LNCaP clone FGC (cell line): Measurements from ENCODE around the gene ZNF148.

ENCODE experiments used
- DNase-seq: peaks from one replicate; pipeline ENCODE4 v3.0.0-alpha.2; 2011; ENCODE audit warnings: low read depth
- H3K4me3 ChIP-seq: 2 replicates; pipeline ENCODE4 v1.5.1; 2011; ENCODE audit warnings: mild to moderate bottlenecking, low read depth, low read length, control low read depth
- TF ChIP-seq, protein P1 (sequence below): IDR thresholded peaks from 2 replicates; pipeline ENCODE4 v1.5.1; 2012; ENCODE audit warnings: mild to moderate bottlenecking; ENCODE audit not compliant: control insufficient read depth, insufficient read depth; ENCODE audit errors: extremely low read depth

The ZNF148 gene

DNA sequence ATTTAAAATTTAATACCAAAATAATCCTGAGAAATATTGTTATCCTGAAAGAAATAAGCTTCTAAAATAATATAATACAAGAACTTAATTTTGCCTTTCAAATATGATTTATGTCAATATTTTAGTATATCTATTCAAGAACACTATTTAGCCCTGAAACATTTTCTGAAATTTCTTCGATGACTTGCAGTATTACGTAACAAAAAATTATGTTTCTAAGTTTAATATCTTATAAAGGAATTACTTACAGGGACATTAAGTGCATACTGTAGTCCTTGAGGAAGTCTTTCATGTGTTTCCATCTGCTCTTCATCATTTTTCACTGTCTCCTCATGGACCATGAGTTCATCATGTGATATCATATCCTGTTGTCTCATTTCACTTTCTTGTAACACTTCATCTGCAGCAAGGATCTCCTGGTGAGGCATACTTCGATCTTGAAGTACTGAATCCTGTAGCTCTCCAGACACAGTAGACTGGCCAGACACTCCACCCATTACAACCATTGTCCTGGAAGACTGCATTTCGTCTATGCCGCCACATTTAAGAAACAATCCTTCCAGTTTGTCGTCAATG lies 62.0 kb downstream of the ZNF148 start:
- H3K4me3 ChIP-seq: no peak overlapping the region
- no peak for DNase-seq
- TF ChIP-seq, protein P1, sequence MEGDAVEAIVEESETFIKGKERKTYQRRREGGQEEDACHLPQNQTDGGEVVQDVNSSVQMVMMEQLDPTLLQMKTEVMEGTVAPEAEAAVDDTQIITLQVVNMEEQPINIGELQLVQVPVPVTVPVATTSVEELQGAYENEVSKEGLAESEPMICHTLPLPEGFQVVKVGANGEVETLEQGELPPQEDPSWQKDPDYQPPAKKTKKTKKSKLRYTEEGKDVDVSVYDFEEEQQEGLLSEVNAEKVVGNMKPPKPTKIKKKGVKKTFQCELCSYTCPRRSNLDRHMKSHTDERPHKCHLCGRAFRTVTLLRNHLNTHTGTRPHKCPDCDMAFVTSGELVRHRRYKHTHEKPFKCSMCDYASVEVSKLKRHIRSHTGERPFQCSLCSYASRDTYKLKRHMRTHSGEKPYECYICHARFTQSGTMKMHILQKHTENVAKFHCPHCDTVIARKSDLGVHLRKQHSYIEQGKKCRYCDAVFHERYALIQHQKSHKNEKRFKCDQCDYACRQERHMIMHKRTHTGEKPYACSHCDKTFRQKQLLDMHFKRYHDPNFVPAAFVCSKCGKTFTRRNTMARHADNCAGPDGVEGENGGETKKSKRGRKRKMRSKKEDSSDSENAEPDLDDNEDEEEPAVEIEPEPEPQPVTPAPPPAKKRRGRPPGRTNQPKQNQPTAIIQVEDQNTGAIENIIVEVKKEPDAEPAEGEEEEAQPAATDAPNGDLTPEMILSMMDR: no peak

DNA sequence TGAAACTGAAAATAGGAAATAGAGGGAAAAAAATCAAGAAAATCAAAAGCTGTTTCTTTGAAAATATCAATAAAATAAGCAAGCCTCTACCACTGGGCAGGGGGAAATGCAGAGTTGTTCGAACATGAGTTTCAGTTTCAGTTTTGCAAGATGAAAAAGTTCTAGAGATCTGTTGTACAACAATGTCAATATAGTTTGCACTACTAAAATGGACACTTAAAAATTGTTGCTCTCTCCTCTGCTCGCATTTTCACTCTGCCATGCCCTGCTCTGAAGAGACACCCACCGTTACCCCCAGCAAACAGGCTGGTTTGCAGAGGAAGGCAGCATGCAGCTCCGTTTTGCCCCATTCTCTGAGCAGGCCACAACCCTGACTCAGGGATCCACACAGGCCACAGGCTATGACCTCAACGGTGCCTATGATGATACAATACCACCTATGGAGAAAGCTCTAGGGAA lies 64.5 kb downstream of the ZNF148 start:
- TF ChIP-seq, protein P1: no peak

DNA sequence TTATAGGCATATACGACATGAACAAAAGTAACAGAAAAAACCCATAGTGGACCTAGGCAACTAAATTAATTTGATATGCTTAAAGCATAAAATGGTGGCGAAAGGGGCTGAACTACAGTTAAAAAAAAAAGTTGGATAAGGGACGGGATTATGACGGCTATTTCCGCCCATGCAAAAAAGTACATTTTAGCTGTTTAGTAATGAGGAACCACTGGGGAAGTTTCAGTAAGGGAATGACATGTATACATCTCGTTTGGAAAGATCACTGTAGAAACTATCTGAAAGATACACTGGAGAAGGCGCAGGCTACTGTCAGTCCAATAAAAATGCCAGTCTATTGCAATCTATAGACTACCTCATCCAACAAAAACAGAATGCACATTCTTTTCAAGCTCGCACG lies 65.6 kb downstream of the ZNF148 start:
- H3K4me3 ChIP-seq: no peak overlapping the region
- no peak for DNase-seq
- TF ChIP-seq, protein P1: no peak

More for the DNA sequence above, 64.5 kb downstream of the ZNF148 start:
- no peak overlapping the region for H3K4me3 ChIP-seq
- DNase-seq: no peak

DNA sequence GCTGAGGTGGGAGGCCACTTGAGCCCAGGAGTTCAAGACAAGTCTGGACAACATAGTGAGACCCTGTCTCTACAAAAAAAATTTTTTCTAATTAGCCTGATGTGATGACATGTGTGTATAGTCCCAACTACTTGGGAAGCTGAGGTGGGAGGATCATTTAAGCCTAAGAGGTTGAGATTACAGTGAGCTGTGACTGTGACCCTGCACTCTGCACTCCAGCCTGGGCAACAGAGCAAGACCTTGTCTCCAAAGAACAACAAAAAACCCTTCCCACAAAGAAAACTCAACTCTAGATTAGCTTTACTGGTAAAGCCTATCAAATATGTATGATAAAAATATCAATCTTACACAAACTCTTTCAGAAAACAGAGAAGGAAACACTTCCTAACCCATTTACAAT lies 68.5 kb downstream of the ZNF148 start:
- TF ChIP-seq, protein P1: no peak
- no peak overlapping the region for H3K4me3 ChIP-seq

DNA sequence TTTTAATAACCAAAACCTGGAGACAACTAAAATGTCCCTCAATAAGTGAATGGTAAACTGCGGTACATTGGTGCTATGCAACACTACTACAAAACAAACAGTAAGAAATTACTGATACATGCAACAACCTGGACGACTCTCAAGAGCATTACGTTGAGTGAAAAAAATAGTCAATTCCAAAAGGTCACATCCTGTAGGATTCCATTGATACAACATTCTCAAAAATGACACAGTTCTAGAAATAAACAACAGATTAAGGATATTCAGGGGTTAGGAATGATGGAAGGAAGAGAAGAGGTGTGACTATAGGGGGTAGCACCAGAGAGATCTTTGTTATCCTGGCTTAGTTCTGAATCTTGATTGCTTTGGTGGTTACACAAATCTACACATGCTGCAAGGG lies 72.2 kb downstream of the ZNF148 start:
- TF ChIP-seq, protein P1: no peak
- no peak overlapping the region for H3K4me3 ChIP-seq
- no peak for DNase-seq

More for the DNA sequence above, 68.5 kb downstream of the ZNF148 start:
- DNase-seq: no peak

DNA sequence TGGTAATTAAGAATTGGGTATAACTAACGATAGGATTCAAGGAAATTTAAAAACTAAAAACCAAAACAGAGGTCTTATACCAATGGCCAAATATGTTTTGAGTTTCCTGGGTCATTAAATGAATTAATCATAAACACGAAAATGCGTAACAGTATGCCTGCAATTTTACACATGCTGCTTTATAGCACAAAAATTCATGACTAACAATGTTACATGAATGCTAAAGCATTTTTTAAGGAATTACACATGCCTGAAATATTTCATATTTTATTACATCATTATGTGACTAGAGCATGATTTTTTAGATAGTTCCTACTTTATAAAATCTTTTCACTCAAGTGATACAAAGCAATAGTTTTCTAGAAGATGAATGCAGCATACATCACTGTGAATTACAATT lies 74.7 kb downstream of the ZNF148 start:
- DNase-seq: no peak
- H3K4me3 ChIP-seq: no peak overlapping the region
- TF ChIP-seq, protein P1: no peak

DNA sequence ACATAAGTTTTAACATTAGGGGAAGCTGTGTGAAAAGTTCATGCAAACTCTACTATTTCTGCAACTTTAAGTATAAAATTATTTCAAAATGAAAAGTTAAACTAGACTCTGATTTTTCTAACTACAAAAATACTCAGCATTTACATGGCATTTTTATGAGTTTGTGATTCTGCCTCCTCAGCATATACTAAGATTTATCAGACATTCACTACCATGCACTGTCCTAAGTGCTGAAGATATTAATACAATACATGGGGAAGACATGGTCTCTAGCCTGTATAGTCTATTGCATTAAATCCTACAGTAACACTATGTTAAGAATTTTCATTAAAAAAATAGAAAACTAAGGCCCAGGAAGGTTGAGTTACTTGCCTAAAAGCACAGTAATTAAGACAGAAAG lies 80.7 kb downstream of the ZNF148 start:
- no peak for DNase-seq
- H3K4me3 ChIP-seq: no peak overlapping the region
- TF ChIP-seq, protein P1: no peak
